Stimulated activated CD8-positive, alpha-beta memory T cell treated with anti-CD3 and anti-CD28 coated beads, Interleukin-7, amount 100 ng/mL, for 24 hours (primary cell): Measurements from ENCODE around the gene FBLN5.
"Not testable (repeated sequence)": the region's sequence is repeated elsewhere in the genome, so short reads cannot be mapped to it uniquely, and the experiment has no call there.

Source experiments
- DNase-seq: peaks from one replicate; pipeline ENCODE4 v3.0.0-alpha.2; 2020; ENCODE audit warnings: low read depth

FBLN5 gene

GRCh38 chr14:91861091-91861490 is 86.4 kb downstream of the FBLN5 start:
- DNase-seq, result no peak

GRCh38 chr14:91860238-91860637 is 87.3 kb downstream of the FBLN5 start:
- no peak for DNase-seq

DNA sequence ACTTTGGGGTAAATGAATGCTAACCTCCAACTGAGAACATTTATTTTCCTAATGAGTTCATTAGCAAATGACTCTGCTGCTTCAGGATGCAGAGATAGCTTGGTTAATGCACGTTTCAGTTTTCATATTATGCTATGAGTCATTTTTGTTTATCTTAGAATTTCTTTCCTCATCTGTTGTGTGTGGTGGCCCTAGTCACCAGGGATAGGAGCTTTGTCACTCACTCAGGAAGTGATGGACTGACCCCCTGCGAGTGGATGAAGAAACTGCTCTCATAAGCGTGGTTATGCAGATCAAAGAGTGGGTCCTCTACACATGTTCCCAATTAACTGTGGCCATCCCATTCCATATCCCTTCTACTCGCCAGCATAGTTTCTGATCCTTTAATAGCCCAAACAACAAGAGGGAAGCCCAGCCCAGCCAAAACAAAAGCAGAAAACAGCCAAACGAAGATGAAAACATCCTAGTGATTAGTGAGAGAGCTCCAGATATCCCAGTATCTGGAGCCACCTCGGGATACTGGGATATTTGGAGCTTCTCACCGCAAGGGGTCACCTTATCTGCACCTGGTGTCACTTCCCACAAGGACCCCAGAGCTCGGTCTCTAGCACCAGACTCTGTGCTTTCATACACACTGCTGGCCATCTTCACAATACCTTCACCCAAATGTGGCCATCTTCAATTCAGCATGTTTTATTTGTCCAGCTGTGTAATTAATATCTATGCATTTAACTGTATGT is 88.8 kb downstream of the FBLN5 start:
- no peak for DNase-seq

GRCh38 chr14:91857614-91858013 is 89.9 kb downstream of the FBLN5 start:
- DNase-seq, result no peak

GRCh38 chr14:91854327-91854934 is 93.1 kb downstream of the FBLN5 start:
- no peak for DNase-seq

- no peak for DNase-seq
These were observed 95.9 kb downstream of the FBLN5 start for GRCh38 chr14:91851563-91851962.

DNA sequence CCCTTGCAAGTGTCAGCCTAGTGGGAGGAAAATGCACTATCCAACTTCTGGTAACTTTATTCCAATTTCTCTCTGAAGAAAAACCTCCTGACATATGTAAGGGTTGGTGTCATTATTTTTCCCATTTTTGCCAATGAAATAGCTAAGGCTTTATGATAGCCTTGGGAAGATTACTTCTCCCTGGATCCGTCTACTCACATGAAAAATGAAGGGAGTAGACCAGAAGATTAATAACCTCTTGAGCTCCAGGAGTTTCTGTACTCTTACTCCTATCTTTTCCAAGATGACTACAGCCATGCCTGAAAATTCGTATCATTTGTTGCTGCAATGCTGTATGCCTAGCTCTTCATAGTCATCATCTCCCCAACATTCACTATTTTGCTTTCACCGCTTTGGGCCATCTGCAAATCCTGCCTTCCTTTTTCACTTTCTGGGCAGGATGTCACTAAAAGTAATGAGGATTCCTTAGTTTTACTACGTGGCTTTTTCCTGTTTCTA is 98.9 kb downstream of the FBLN5 start:
- DNase-seq, result no peak

DNA sequence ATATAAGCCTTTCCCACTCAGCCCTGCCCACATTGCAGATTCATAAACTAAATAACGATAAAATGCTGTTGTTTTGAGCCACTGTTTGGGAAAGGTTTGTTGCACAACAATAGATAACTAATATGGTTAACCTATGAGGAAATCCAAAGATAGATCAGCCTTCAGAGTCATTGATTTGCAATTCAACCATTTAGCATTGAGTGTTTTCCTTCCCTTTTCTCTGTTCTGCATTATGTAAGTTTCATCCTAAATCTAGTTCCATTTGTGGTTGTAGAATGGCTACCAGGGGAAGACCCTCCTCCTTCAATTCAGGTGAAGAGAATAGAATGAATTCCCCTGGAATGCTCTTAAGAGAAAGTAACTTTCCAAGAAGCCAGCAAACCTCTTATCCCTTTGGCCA is 99.8 kb downstream of the FBLN5 start:
- no peak for DNase-seq

DNA sequence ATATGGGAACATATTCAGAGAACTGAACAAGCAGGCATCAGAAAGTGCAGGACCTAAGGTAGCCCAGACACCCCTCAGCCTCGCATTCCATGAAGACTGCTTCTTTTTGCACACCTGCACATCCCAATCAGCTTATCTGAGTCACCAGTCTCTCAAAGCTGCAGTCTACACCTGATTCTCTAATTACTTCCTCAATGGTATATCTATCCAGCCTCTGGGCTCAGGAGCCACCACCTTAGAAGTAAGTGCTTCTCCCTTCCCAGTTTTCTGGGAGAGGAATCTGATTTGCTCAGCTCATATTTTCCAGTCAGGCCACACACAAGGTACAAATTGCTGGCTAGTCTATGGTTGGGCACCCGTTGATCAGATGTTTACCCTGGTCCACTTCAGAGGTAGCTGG is 101.8 kb downstream of the FBLN5 start:
- no peak for DNase-seq

GRCh38 chr14:91845056-91845455 is 102.4 kb downstream of the FBLN5 start:
- not testable (repeated sequence) for DNase-seq

DNA sequence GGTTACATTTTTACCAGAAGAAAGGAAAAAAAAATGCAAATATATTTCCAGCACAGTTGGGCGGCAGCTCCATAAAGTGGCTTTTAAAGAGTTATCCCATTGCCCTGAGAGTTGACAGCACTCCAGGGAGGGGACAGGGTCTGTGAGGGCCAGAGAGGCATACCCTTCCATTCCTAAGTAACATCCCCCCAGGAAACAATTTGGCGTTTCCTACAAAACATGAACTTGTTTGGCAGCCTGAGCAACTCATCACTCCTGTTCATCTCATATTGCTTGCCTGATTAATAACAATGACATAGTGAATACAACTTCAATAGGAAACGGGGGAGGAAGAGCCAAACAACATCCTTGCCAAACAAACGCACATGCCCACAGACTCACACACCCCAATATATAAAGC is 103.5 kb downstream of the FBLN5 start:
- no peak for DNase-seq

DNA sequence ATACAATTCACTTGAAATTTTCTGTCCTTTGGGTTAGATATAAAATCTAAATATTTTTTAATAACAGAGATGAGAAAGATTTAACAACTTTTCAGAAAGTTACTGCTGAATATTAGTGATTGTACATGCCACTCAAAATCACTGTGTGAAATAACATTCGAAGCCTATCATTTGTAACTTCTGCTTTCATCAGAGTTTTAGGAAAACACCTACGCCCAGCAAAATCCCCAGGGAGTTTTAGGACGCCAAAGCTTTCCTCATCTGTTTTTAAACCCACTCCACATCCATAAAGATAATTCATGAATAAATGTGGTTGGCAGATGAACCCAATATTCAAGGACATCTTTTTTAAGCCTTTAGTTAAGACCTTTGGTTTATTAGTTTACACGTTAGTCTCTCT is 104.1 kb downstream of the FBLN5 start:
- no peak for DNase-seq

DNA sequence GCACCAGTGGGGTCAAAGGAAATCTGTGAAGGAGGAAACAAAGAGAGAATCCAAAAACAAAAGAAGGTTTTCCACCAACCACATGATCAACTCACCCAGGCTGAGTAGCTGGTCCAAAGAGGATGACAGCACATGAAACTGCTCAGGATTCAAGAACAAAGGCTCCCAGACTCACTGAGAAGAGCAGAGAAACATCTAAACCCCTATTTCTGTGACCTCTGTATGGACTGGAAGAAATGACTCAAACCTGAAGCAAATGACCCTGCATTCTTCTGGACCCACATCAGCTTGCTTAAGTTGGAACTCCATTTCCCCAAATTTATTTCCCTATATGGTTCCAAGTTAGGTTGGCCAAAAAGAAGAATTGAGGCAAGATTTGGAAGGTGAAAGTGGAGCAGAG is 106.4 kb downstream of the FBLN5 start:
- DNase-seq, result no peak

GRCh38 chr14:91839749-91840148 is 107.7 kb downstream of the FBLN5 start:
- no peak for DNase-seq

DNA sequence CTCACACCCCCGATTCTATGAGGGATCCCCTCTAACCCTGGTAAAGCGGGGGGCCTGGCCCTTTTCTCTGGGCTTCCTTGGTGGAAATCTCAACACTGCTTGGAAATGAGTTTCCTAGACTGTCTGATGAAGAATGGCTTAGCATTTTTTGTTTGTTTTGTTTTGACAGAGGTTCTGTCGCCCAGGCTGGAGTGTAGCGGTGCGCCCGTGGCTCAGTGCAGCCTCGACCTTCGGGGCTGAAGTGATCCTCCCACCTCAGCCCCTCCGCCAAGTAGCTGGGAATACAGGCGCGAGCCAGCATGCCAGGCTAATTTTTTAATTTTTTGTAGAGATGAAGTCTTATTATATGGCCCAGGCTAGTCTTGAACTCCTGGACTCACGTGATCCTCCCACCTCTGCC is 110.4 kb downstream of the FBLN5 start:
- DNase-seq, result no peak

GRCh38 chr14:91835920-91836843 is 111.3 kb downstream of the FBLN5 start:
- DNase-seq, result peak; percentile 69

- no peak for DNase-seq
These were observed 112.1 kb downstream of the FBLN5 start for GRCh38 chr14:91835197-91835919.

DNA sequence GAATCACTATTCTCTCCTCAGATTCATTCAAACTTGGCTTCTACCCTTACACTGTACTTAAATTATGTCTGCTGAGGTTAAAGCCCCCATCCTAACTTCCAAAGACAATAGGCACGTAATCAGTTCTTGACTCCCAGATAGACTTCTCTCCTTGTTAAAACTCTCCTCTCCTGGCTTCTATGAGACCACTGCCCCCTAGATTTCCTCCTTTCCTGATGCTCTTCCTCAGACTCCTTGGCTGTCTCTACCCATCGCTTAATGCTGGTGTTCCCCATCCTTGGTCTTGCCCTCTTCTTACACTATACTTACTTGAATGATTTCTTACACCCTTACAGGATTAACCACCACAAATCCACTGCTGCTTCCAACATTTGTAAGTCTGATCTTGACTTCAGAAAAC is 112.9 kb downstream of the FBLN5 start:
- DNase-seq, result no peak

- no peak for DNase-seq
These were observed 116.2 kb downstream of the FBLN5 start for GRCh38 chr14:91831337-91831736.

DNA sequence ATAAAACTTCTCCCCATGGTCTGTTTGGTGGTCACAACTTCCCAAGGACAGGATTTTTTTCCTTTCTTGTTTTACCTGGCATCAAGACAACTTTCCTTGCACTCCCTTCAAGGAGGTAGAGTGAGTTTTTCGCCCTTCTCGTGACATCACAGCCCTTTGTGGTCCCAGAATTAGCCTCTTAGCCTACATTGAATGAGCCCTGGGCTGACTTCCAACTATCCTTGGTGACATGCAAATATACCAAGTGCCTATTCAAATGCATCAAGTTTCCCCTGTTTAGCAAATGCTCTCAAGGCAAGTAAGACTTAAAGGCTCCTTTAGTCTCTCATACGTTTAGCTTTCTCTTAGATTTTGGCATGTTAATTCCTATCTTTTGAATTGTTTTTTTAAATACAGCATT is 116.7 kb downstream of the FBLN5 start:
- no peak for DNase-seq

DNA sequence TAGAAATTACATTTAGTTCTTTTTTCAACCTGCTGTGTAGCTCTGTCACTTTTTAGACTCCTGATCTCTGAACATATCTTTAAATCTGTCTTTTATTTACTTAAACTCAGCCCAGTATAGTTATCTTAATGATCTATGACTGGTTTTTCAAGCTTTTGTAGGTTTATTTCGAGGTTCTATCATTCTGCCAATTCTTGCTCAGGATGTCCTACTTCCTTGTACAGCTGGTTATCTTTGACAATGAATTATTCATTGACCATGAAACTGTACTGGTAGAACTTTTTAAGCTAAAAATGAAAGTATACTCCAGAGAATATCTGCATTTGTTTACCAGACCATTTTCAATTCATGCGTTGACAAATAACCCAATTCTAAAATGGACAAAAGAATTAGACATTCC is 118.0 kb downstream of the FBLN5 start:
- no peak for DNase-seq

GRCh38 chr14:91827746-91828145 is 119.7 kb downstream of the FBLN5 start:
- no peak for DNase-seq
